HFFc6 (cell line): ENCODE results near the gene STAT4. TPM values are rescaled to one million over a fixed set of nuclear protein-coding genes. Genes with fewer than 3 reads are reported as not detected.

Source experiments
- DNase-seq: peaks from one replicate; pipeline ENCODE4 v3.0.0-alpha.2; 2018
- H3K27ac Mint-ChIP-seq: 2 replicates; pipeline ENCODE4 v1.8.0; 2020; ENCODE audit warnings: mild to moderate bottlenecking, mixed read lengths
- H3K27me3 Mint-ChIP-seq: 2 replicates; pipeline ENCODE4 v1.8.0; 2021; ENCODE audit warnings: mild to moderate bottlenecking, moderate library complexity, mixed read lengths; ENCODE audit not compliant: insufficient read depth
- H3K36me3 Mint-ChIP-seq: 2 replicates; pipeline ENCODE4 v1.8.0; 2021; ENCODE audit warnings: low read depth, mixed read lengths
- H3K4me1 Mint-ChIP-seq: 2 replicates; pipeline ENCODE4 v1.8.0; 2020; ENCODE audit warnings: low read depth, mixed read lengths
- H3K4me3 Mint-ChIP-seq: 2 replicates; pipeline ENCODE4 v1.8.0; 2020; ENCODE audit warnings: mild to moderate bottlenecking, moderate library complexity, mixed read lengths
- H3K9me3 Mint-ChIP-seq: 2 replicates; pipeline ENCODE4 v1.8.0; 2020; ENCODE audit warnings: mild to moderate bottlenecking, mixed read lengths
- CTCF ChIP-seq: fragments of 200-600 bp; sonication (generic); IDR thresholded peaks from 2 replicates; pipeline ENCODE4 v1.5.0; 2021; ENCODE audit warnings: antibody characterized with exemption, mild to moderate bottlenecking
- total RNA-seq, 6 experiments: library from RNA; stranded (reverse); fragmentation: NEBNext Ultra II Directional; extraction: Animal tissue kit (Norgen Biotek cat#: 25700); gene quantifications; 2 replicates in 1 of 6; 3 replicates in 5 of 6; pipeline ENCODE4 v1.2.3, GENCODE V29; 2021

STAT4 gene
- total RNA-seq, 6 experiments from 2014 or later = 0.31 to 1.1 (median 0.47) TPM

DNA sequence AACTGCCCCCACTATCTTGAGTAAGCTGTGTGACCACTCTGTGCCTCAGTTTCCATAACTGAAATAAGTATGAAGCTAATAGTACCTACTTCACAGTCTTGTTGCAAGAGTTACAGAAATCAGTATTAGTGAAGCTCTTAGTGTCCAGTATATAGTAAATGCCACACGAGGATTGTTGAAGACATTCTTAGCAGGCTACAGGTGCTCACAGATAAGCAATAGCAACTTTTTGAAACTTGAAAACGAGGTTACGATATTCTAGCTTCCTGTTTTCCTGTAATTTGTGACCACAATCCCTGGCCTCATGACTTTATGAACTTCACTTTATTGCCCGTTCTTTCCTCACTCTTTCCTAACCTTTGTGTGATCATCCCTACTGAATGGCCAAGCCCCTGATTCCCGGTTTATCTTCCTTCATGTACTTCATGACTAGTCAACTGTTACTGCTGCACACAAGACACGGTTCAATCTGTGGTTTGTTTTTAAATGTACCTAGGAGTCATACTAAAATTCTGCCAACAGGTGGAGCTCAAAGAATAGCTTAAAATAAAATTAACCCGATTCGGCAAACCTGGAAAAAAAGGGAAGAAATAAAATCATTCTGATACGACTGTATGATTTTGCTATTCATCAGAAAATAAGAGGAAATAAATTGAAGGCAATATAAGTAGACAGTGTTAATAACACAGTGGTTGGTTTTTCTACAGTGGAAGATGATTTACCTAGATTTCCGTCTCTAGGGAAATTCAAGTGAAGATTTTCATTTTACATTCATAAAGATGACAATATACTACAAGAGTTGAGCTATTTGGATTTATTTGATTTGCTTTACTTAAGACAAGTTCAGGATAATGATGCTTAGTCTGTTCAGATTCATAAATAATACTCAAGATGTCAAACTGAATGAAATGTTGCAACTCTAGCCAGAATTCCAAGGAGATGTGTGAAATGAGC, 98.7 kb downstream of the STAT4 start:
- H3K36me3 Mint-ChIP-seq = no peaks in the 10 kb centered on the region

GRCh38 chr2:191051177-191051576, 99.6 kb downstream of the STAT4 start:
- Mint-ChIP-seq H3K4me1 (peaks cover 21% of the 10 kb centered on the region), H3K4me3 (no peak overlapping the region), H3K27me3 (no peaks in the 10 kb centered on the region), H3K9me3 (no peaks in the 10 kb centered on the region), H3K36me3 (no peaks in the 10 kb centered on the region), H3K27ac (no peak overlapping the region)
- no peak for DNase-seq
- TF ChIP-seq CTCF = no peak

More for the DNA sequence above, 98.7 kb downstream of the STAT4 start:
- DNase-seq = peak; percentile 66
- peak; percentile 86 for TF ChIP-seq CTCF
- Mint-ChIP-seq H3K4me3 (no peak overlapping the region), H3K4me1 (peaks cover 12% of the 10 kb centered on the region), H3K9me3 (no peaks in the 10 kb centered on the region), H3K27me3 (no peaks in the 10 kb centered on the region), H3K27ac (no peak overlapping the region)

DNA sequence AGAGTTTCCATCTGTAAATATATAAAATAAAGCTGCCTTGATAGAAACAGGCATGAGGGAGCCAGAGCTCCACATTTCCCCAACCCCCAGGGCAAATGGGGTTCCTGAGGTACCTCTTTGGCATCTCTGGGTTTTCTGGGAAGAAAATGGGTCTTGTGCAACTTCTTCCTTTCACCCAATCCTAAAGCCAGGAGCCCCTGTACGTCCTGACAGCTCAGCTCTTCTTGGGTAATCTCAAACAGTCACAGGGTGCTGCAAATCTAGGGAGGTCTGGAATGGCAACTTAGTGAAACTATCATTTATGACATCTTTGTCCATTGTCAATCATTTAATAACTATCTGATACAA, 100.2 kb downstream of the STAT4 start:
- Mint-ChIP-seq H3K27ac (no peak overlapping the region), H3K4me3 (no peak overlapping the region), H3K36me3 (no peaks in the 10 kb centered on the region)

GRCh38 chr2:191049728-191050639, 100.8 kb downstream of the STAT4 start:
- H3K4me3 Mint-ChIP-seq = no peak overlapping the region; the same call in 1 of the 2 replicates
- no peaks in the 10 kb centered on the region for H3K36me3 Mint-ChIP-seq
- peaks cover 33% of the 10 kb centered on the region for H3K4me1 Mint-ChIP-seq
- H3K9me3 Mint-ChIP-seq = no peaks in the 10 kb centered on the region
- DNase-seq = peak; percentile 75
- no peaks in the 10 kb centered on the region for H3K27me3 Mint-ChIP-seq
- H3K27ac Mint-ChIP-seq = no peak overlapping the region
- no peak for TF ChIP-seq CTCF

More for the DNA sequence above, 100.2 kb downstream of the STAT4 start:
- H3K9me3 Mint-ChIP-seq = no peaks in the 10 kb centered on the region
- peak; percentile 88 for DNase-seq
- no peaks in the 10 kb centered on the region for H3K27me3 Mint-ChIP-seq
- peaks cover 27% of the 10 kb centered on the region for H3K4me1 Mint-ChIP-seq
- TF ChIP-seq CTCF = no peak

DNA sequence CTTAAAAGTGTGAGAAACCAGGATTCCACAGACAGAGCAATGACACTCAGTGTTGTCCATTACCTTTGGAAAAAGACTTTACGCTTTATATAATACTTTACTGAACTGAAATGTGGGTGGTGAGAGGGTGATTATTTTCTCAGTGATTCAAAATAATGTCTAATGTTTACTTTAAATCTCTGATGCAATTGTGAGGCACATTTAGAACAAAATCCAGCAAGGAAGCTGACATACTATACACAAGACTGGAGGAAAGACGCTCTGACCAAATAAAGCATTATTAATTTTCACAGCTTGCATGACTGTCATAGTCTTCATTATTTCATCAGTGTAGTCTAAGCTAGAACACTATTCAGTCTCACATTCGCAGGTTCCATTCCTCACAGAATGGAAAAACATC, 102.7 kb downstream of the STAT4 start:
- Mint-ChIP-seq H3K4me1 (peaks cover 52% of the 10 kb centered on the region), H3K27ac (peak overlapping the region; percentile 2; the same call in 1 of the 2 replicates), H3K27me3 (no peaks in the 10 kb centered on the region), H3K4me3 (no peak overlapping the region), H3K9me3 (peaks cover 8% of the 10 kb centered on the region), H3K36me3 (peaks cover 8% of the 10 kb centered on the region)
- no peak for DNase-seq
- no peak for TF ChIP-seq CTCF
